ENCODE data around the gene ABLIM3.
A peak's percentile ranks its signal among the peaks of the same experiment; 100 is the strongest.

The ABLIM3 gene

DNA sequence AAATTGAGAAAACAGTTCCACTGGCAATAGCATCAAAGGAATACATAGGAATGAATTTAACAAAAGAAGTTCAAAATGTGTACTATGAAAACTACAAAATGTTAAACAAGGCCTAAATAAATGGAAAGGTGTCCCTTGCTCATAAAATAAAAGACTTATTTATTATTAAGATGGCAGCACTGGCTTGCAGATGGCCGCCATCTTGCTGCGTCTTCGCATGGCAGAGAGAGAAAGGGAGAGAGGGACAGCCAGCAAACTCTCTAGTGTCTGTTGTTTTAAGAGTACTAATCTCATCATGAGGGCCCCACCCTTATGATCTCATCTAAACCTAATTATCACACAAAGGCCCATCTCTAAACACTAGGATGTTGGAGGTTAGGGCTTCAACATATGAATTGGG lies 47.1 kb downstream of the ABLIM3 start:
- DNase-seq (ENCODE audit: low spot score): no peak

DNA sequence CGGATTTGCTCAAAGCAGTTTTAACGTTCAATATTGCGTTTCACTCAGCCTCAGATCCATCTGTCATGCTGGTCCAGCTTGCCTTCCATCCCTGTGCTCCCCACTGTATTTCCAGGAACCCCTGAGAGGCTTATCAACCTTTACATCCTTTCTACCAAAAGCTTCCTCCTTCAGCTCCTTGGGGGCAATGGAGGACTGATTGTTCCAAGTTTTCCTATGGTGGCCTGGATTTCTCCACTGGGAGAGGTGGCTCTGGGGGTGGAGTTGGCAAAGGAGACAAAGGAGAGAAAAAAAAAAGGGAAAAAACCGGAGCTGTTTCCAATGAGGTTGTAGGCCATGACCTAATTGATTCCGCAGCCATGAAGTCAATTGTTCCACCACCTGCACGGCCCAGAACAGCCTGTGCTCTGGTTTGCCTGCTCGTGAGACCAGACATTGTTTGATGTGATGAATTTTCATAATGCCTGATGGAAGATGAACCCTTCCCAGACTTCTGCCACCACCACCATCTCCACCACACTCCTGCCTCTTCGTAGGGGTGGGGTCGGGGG lies 54.1 kb downstream of the ABLIM3 start:
- no peak for DNase-seq (ENCODE audit: low spot score)

GRCh38 chr5:149195962-149196361 lies 54.7 kb downstream of the ABLIM3 start:
- no peak for DNase-seq (ENCODE audit: low spot score)

GRCh38 chr5:149198148-149198547 lies 56.9 kb downstream of the ABLIM3 start:
- no peak for DNase-seq (ENCODE audit: low spot score)

- no peak for DNase-seq (ENCODE audit: low spot score)
Observed at GRCh38 chr5:149200355-149200754, 59.1 kb downstream of the ABLIM3 start.

- DNase-seq (ENCODE audit: low spot score): no peak
Observed at GRCh38 chr5:149201121-149201637, 59.9 kb downstream of the ABLIM3 start.

- DNase-seq (ENCODE audit: low spot score): no peak
Observed at GRCh38 chr5:149202910-149203451, 61.7 kb downstream of the ABLIM3 start.

DNA sequence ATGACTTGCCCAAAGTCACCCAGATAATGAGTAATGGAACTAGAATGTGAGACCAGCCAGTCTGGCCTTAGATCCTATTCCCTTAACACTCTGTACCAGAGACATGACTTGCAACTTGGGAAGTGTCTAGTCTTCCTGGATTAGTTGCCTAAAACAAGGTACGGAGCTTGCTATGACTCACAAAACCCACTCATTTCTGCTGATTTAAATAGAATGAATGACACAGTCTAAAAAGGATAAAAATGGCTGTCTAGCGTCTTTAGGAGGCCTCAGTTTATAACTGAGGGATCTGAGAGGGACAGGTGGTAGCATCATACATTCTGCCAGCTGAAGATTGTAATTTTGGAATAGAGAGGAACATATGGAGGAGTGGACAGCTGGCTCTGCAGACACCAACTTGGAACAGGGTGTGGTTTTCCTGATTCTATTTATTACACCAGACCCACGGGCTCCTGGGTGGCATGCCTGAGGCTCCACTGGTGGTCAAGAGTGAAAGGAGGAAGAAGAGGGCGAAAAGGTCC lies 62.7 kb downstream of the ABLIM3 start:
- peak; percentile 29 for DNase-seq (ENCODE audit: low spot score)

DNA sequence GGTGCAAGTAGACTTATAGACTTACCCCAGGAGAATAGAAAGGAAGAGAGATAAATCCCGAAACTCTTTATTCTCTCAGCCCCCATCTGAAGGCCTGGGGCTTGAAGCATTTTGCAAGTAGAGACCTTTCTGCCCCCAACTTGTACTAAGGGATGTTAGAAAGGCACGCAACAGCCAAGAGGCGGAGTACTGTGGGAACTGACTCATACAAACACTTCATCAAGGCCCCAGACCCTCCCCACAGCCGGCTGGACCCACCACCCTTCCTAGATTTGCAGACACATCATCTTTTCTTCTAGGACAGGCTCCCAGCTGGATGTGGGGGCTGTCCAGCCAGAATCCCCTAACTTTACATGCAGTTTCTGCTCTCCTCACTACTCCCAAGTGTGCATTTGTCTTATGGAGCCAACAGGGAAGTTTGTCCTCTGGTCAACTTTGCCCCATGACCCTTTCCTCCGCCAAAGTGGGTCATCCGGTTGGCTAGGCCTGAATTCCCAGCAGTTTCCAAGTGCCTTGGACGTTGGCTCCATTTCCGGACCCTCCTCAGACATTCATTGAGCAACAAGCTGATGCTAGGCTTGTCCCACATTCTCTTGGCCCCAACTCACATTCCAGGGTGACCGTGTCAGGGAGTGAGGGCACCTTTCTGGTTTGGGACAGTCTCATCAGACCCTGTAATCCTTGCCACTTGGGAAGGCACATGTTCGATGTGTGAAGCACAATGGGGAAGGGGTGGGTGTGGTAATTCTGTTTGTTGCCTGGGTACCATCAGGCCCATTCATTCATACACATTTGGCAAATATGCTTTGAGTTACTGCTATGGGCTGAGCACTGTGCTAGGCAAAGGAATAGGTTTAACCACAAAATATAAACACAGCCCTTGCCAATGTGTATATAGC lies 64.6 kb downstream of the ABLIM3 start:
- peak; percentile 67 for DNase-seq (ENCODE audit: low spot score)

- DNase-seq (ENCODE audit: low spot score): no peak
Observed at GRCh38 chr5:149206524-149207141, 65.3 kb downstream of the ABLIM3 start.

DNA sequence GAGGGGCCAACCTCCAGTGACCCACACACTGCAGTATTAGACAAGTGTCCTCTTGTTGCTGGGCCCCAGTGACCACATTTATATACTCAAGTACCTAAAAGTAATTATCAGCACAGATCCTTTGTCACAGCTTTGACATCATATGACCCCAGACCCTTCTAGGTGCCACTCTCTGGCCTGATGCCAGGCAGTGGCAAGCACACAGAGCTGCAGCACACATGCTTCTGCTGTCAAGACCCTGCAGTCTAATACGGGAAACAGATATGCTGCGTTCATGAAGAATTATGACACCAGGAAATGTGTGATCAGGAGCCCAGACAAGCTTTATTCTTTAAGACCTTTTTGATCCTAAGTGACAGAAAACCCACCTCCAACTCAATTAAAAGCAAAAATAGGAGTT lies 66.5 kb downstream of the ABLIM3 start:
- no peak for DNase-seq (ENCODE audit: low spot score)

DNA sequence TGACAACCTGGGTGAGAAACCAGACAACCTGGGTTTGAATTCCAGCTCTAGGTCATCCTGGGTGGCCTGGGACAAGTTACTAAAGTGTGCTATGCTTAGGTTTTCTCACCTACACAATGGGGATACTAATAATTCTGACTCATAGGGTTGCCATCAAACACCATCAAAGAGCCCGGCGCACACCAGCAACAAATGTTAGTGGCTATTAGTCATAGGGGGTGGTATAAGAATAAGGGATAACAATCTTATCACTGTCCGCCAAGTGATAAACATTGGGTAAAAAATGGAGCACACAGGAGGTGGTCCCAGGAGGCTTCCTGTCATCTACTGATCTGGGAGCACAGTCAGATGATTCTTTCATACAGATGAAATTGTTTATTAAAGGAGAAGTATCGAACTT lies 68.9 kb downstream of the ABLIM3 start:
- no peak for DNase-seq (ENCODE audit: low spot score)

GRCh38 chr5:149210968-149211490 lies 69.7 kb downstream of the ABLIM3 start:
- no peak for DNase-seq (ENCODE audit: low spot score)

- peak; percentile 45 for DNase-seq (ENCODE audit: low spot score)
Observed at GRCh38 chr5:149211566-149211965, 70.3 kb downstream of the ABLIM3 start.

- peak; percentile 94 for DNase-seq (ENCODE audit: low spot score)
Observed at GRCh38 chr5:149212198-149212951, 71.1 kb downstream of the ABLIM3 start.

DNA sequence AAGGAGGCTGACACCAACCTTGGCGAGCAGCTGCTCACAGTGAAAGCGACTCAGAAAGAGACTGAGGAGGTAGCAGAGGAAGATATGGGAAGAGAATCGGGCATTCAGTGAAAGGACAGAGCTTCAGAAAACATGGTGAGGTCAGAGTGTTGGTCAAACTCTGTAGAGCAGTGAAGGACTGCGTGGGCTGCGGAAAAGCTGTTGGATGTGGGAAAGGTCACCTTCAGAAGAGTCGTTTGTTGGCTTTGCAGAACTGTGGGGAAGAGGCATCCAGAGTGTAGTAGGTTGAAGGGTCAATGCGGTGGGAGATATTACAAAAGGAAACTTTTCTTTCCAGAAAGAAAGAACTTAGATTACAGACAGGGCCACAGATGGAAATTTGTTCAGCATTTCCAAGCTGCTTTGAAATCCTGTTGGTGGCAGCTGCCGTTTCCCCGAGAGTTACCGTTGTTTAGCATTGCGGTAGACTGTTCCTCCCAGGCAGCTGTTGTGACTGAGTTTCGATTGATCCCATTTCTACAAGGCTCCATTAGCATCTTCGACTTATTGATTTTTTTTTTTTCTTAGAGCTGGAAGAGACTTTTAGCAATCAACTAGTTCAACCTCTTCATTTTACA lies 72.1 kb downstream of the ABLIM3 start:
- DNase-seq (ENCODE audit: low spot score): no peak

DNA sequence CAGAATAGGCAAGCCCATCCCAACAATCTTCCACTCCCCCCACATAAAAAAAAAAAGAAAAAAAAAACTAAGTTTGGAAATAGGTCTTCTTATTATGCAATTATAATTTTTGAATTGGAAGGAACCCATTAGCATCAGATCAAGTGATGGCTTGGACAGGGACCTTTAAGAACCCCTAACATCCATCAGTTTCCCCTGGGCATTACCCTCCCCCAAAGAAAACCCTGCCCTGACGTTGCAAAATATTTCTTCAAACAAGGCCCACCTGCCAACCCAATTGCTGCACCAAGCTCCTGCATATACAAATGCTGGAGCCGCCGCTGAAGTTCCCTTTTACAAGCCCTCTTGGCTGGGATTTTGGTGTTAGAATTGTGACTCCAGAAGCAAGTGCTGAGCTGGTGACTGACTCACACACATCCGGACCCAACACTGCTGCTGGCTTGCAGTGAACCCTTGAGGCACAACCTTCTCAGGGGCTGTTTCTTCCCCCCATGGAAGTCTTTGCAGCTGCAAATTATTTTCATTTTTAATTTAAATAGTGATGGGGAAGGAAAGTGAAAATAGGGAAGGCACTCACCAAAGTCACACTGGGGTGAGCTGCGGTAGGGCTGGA lies 74.3 kb downstream of the ABLIM3 start:
- peak; percentile 80 for DNase-seq (ENCODE audit: low spot score)

GRCh38 chr5:149216496-149216895 lies 75.2 kb downstream of the ABLIM3 start:
- no peak for DNase-seq (ENCODE audit: low spot score)

DNA sequence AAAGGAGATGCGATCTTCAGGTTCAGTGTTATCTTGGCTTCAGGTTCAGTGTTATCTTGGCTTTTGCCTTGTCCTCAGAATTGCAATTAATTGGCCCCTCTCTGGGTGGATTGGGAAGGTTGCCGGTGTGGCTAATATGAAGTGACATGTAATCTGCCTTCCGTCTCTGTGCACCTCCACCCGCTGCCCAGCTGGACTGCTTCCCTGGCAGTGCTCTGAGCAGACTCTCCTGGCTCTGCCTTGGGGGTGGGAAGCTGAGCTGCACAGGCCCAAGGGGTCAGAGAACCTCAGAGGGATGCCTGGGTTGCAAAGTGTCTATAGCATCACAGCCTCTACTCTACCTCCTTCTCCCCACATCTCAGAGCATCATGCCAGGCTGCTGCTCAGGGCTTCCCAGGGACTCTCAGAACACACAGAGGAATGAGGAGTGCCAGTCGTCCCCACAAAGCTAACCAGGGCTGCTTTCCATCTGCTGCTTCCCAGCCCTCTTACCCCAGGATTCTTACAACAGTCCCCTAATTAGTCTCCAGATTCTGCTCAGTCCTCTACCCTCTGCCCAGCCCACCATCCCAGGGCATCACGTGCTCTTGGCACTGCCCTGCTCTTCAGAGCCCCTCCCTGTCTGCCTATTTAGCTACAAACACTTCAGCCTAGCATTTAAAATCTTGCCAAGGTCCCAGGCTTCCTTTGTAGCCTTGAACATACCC lies 76.0 kb downstream of the ABLIM3 start:
- no peak for DNase-seq (ENCODE audit: low spot score)

DNA sequence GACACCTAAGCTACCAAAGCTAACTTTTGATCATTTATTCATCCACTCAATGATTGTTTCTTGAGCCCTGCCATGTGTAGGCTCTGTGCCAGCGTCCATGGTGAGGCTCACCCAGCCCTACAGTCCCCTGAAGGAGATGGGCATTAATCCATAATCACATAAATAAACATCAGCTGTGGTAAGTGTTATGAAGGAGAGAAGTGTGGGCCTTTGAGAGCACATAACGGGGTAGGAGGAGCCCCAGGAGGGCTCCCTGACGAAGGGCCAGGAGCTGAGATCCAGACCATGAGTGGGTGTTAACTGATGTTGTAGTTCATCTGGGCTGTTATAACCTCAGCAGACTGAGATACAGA lies 76.5 kb downstream of the ABLIM3 start:
- DNase-seq (ENCODE audit: low spot score): no peak

All from AG20443 (cell line).